SK-N-SH (cell line): Measurements from ENCODE around the gene FGG.

Source experiments
- CTCF ChIP-seq: fragments of 200-600 bp; sonication (generic); IDR thresholded peaks from 2 replicates; pipeline ENCODE4 v1.6.1; 2017; ENCODE audit warnings: antibody characterized with exemption, mild to moderate bottlenecking, moderate library complexity
- POLR2AphosphoS5 ChIP-seq: IDR thresholded peaks from 2 replicates; pipeline ENCODE4 v1.6.1; 2012; ENCODE audit warnings: low read depth, low read length
- RAD21 ChIP-seq: IDR thresholded peaks from 2 replicates; pipeline ENCODE4 v1.6.1; 2012; ENCODE audit warnings: mild to moderate bottlenecking, low read length
- RCOR1 ChIP-seq: fragments of 150-350 bp; IDR thresholded peaks from 2 replicates; pipeline ENCODE4 v1.6.1; 2017; ENCODE audit warnings: antibody characterized with exemption, low read length
- SMC3 ChIP-seq: IDR thresholded peaks from 2 replicates; pipeline ENCODE4 v1.6.1; 2012; ENCODE audit warnings: low read depth, low read length, improper control_type of control experiment
- TF ChIP-seq, protein P1 (sequence below): IDR thresholded peaks from 2 replicates; pipeline ENCODE4 v1.6.1; 2012; ENCODE audit warnings: mild to moderate bottlenecking, low read depth, low read length, moderate library complexity
- TF ChIP-seq, protein P2 (sequence below): fragments of 150-350 bp; IDR thresholded peaks from 2 replicates; pipeline ENCODE4 v1.6.1; 2017; ENCODE audit warnings: antibody characterized with exemption, low read length, low read depth, borderline replicate concordance

GRCh38 chr4:154588198-154588597, 24.3 kb downstream of the FGG start:
- TF ChIP-seq CTCF, result no peak
- TF ChIP-seq, protein P1, sequence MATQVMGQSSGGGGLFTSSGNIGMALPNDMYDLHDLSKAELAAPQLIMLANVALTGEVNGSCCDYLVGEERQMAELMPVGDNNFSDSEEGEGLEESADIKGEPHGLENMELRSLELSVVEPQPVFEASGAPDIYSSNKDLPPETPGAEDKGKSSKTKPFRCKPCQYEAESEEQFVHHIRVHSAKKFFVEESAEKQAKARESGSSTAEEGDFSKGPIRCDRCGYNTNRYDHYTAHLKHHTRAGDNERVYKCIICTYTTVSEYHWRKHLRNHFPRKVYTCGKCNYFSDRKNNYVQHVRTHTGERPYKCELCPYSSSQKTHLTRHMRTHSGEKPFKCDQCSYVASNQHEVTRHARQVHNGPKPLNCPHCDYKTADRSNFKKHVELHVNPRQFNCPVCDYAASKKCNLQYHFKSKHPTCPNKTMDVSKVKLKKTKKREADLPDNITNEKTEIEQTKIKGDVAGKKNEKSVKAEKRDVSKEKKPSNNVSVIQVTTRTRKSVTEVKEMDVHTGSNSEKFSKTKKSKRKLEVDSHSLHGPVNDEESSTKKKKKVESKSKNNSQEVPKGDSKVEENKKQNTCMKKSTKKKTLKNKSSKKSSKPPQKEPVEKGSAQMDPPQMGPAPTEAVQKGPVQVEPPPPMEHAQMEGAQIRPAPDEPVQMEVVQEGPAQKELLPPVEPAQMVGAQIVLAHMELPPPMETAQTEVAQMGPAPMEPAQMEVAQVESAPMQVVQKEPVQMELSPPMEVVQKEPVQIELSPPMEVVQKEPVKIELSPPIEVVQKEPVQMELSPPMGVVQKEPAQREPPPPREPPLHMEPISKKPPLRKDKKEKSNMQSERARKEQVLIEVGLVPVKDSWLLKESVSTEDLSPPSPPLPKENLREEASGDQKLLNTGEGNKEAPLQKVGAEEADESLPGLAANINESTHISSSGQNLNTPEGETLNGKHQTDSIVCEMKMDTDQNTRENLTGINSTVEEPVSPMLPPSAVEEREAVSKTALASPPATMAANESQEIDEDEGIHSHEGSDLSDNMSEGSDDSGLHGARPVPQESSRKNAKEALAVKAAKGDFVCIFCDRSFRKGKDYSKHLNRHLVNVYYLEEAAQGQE, result no peak
- no peak for TF ChIP-seq RCOR1
- no peak for TF ChIP-seq SMC3
- TF ChIP-seq, protein P2, sequence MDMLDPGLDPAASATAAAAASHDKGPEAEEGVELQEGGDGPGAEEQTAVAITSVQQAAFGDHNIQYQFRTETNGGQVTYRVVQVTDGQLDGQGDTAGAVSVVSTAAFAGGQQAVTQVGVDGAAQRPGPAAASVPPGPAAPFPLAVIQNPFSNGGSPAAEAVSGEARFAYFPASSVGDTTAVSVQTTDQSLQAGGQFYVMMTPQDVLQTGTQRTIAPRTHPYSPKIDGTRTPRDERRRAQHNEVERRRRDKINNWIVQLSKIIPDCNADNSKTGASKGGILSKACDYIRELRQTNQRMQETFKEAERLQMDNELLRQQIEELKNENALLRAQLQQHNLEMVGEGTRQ, result no peak
- TF ChIP-seq RAD21, result no peak
- TF ChIP-seq POLR2AphosphoS5, result no peak
